GM18502 (cell line): ENCODE data around the gene RDX.

ENCODE experiments used
- ATAC-seq: cut with Tn5 transposase; IDR thresholded peaks from one replicate; pipeline ENCODE4 v1.9.1; 2021; ENCODE audit warnings: mild to moderate bottlenecking; ENCODE audit not compliant: unreplicated experiment, poor library complexity

RDX gene

GRCh38 chr11:110147962-110148709, 148.3 kb downstream of the RDX start:
- ATAC-seq = peak; percentile 8

- no peak for ATAC-seq
Observed at GRCh38 chr11:110141812-110142211, 154.6 kb downstream of the RDX start.

- ATAC-seq = no peak
Observed at GRCh38 chr11:110134110-110134509, 162.3 kb downstream of the RDX start.

GRCh38 chr11:110133160-110133559, 163.3 kb downstream of the RDX start:
- no peak for ATAC-seq

- no peak for ATAC-seq
Observed at GRCh38 chr11:110131386-110132123, 164.9 kb downstream of the RDX start.

GRCh38 chr11:110130642-110131238, 165.7 kb downstream of the RDX start:
- ATAC-seq = no peak

- no peak for ATAC-seq
Observed at GRCh38 chr11:110128161-110128560, 168.3 kb downstream of the RDX start.

- no peak for ATAC-seq
Observed at GRCh38 chr11:110126936-110127335, 169.5 kb downstream of the RDX start.

- no peak for ATAC-seq
Observed at GRCh38 chr11:110125632-110126031, 170.8 kb downstream of the RDX start.
